Activated naive CD4-positive, alpha-beta T cell treated with anti-CD3 and anti-CD28 coated beads, Interleukin-2, amount 50 U/mL, for 72 hours (primary cell): ENCODE data around the gene SPATS2. TPM values are rescaled to one million over a fixed set of nuclear protein-coding genes. Genes with fewer than 3 reads are reported as not detected.

Experiments used
- ATAC-seq, 2 donors: fragments of 150-1000 bp; cut with Tn5 transposase; 2 replicates each; pipeline ENCODE4 v1.10.0; 2021; ENCODE audit warnings: mild to moderate bottlenecking in 2 of 2, moderate library complexity in 2 of 2
- DNase-seq, 2 donors: peaks; one replicate each; pipeline ENCODE4 v3.0.0; 2021 to 2022; ENCODE audit warnings: low spot score in 2 of 2
- H3K27ac Mint-ChIP-seq, 2 donors: one replicate each; pipeline ENCODE4 v1.8.0; 2022; ENCODE audit warnings: mild to moderate bottlenecking in 2 of 2, mixed read lengths in 2 of 2
- H3K36me3 Mint-ChIP-seq, 2 donors: one replicate each; pipeline ENCODE4 v1.8.0; 2022; ENCODE audit warnings: mixed read lengths in 2 of 2
- H3K9me3 Mint-ChIP-seq, 2 donors: one replicate each; pipeline ENCODE4 v1.8.0; 2022; ENCODE audit warnings: mixed read lengths in 2 of 2
- total RNA-seq, 2 donors: library from RNA; stranded (reverse); gene quantifications; one replicate each; pipeline ENCODE4 v1.2.3, GENCODE V29; 2022

SPATS2 gene
- total RNA-seq, 2 donors from 2014 or later, result 14.3 to 20.8 TPM

DNA sequence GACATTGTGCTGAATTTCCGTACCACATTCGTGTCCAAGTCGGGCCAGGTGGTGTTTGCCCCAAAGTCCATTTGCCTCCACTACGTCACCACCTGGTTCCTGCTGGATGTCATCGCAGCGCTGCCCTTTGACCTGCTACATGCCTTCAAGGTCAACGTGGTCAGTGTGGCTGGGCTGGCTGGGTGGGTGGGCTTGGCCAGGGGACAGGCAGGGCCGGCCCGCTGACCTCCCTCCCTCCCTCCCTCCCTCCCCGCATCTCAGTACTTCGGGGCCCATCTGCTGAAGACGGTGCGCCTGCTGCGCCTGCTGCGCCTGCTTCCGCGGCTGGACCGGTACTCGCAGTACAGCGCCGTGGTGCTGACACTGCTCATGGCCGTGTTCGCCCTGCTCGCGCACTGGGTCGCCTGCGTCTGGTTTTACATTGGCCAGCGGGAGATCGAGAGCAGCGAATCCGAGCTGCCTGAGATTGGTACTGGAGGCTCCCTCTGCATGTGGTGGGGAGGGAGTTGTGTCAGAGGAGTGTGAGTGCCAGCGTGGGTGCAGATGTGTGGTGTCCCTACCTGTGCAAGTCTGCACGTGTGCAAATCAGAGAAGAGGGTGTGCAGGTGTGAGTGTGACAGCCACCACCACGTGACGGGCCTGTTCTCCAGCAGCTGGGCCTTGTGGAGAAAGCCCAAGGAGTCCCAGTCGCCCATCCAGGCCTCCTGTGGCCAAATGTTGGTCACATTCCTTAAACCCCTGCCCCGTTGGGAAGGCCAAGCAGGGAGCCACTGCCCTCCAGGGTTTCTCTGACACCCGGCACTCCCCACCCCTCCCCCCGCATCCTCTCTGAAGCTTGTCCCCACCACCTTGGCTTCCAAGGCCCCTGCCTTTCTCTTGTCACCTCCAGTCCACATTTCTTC, 176.9 kb downstream of the SPATS2 start:
- no peak overlapping the region for H3K27ac Mint-ChIP-seq
- no peak for ATAC-seq

DNA sequence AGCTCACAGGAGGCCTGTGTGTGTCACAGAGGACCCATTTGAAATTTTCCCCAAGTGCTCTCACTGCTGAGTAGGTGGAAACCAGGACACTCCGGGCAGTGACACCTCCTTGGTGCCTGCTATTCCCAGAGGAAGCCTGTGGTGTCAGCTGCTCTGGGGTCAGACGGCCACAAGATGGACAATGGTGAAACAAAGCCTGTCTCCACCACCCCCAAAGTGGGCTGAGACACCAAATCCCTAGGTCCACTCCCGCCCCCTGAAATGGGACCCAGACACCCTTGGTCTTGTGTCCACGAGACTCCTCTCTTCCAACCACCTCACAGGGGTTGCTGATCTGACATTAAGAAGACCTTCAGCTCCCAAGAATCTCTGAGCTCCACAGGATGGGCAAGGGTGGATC, 178.6 kb downstream of the SPATS2 start:
- no peaks in the 10 kb centered on the region for H3K36me3 Mint-ChIP-seq
- no peak for ATAC-seq
- no peak overlapping the region for H3K27ac Mint-ChIP-seq
- DNase-seq, result no peak
- no peaks in the 10 kb centered on the region for H3K9me3 Mint-ChIP-seq

More for the DNA sequence above, 176.9 kb downstream of the SPATS2 start:
- Mint-ChIP-seq H3K9me3 (no peaks in the 10 kb centered on the region), H3K36me3 (no peaks in the 10 kb centered on the region)
- no peak for DNase-seq

DNA sequence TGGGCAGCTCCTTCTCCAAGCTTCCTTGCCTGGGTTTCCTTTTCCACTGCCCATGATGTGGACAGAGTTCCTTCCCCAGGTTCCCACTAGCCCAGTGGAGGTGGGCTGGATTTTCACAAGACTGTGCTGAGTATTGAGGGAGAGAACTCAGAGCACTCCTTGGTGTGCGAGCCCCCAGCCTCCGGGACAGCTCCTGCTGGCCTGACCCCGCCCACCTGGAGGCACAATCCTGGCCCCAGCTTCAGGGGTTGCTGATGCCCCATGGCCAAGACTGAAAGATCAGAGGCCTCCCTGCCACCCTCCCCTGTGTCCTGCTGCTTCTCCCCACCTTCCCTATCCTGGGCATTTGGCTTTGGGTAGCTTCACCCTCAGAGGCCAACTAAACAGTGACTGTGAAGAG, 179.2 kb downstream of the SPATS2 start:
- H3K36me3 Mint-ChIP-seq, result no peaks in the 10 kb centered on the region
- ATAC-seq (no peak), DNase-seq (no peak)
- no peak overlapping the region for H3K27ac Mint-ChIP-seq
- H3K9me3 Mint-ChIP-seq, result no peaks in the 10 kb centered on the region

DNA sequence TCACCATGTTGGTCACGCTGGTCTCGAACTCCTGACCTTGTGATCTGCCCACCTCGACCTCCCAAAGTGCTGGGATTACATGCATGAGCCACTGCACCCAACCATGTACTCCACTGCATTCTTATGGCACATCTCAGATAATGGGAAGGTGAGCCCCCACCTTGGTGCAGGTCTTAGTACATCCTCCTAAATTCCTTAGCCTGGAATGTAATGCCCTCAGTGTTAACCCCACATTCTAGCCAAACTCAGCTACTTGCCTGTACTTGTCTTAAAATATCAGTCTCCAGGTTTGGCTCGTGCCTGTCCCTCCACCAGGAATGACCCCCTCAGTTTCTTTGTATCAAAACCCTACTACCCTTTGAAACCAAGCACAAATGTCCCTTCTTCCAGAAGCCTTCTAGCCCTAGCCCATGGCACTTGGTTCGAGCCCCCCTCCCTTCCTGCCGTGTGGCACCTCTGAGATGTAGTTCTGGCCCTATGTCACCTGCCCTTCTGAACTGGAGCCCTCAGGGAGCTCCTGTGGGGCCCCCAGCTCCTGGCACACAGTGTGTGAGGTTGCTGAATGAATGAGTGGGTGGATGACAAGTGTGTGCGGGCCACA, 179.9 kb downstream of the SPATS2 start:
- DNase-seq, result no peak
- H3K36me3 Mint-ChIP-seq, result no peaks in the 10 kb centered on the region
- no peak overlapping the region for H3K27ac Mint-ChIP-seq
- H3K9me3 Mint-ChIP-seq, result no peaks in the 10 kb centered on the region
- ATAC-seq, result no peak

DNA sequence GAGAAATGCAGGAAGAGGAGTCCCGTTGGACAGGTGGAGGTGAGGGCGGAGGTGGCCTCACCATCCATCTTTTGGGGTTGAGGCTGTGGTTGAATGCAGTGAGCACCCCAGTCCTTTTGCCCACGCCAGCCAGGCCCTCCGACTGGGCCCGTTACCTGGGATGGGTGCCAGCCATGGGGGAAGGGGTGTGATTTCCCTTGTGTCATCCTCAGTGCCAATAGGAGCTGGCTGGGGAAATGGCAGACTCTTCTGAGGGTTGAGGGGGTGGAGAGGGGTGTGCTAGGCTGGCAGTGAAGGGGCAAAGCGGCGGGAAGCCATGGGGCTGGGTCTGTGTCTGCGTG, 181.2 kb downstream of the SPATS2 start:
- ATAC-seq, result peak in 1 of 2 donors; percentile 49

DNA sequence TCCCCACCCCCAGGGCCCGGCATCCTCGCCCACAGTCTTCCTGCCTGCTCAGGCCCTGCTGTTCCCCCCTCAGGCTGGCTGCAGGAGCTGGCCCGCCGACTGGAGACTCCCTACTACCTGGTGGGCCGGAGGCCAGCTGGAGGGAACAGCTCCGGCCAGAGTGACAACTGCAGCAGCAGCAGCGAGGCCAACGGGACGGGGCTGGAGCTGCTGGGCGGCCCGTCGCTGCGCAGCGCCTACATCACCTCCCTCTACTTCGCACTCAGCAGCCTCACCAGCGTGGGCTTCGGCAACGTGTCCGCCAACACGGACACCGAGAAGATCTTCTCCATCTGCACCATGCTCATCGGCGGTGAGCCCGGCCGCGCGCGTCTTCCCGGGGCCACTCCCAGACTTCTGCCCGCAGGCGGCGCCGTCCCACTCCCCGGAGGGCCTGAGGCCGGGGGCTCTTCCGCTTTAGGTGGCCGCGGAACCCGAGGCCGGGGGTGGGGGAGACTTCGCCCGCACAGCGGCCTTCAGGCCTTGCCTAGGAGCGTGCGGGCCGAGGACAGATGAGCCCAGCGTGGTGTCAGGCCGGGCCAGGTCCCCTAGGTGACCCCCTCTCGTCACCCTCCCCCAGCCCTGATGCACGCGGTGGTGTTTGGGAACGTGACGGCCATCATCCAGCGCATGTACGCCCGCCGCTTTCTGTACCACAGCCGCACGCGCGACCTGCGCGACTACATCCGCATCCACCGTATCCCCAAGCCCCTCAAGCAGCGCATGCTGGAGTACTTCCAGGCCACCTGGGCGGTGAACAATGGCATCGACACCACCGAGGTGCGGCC, 181.8 kb downstream of the SPATS2 start:
- DNase-seq (peak in 1 of 2 donors; percentile 52), ATAC-seq (peak; percentile 55 to 68)
- Mint-ChIP-seq H3K27ac (peak overlapping the region in 1 of 2 donors; percentile 62), H3K36me3 (no peaks in the 10 kb centered on the region), H3K9me3 (no peaks in the 10 kb centered on the region)

More for the DNA sequence above, 181.2 kb downstream of the SPATS2 start:
- no peaks in the 10 kb centered on the region for H3K36me3 Mint-ChIP-seq
- no peak for DNase-seq
- no peaks in the 10 kb centered on the region for H3K9me3 Mint-ChIP-seq
- H3K27ac Mint-ChIP-seq, result peak overlapping the region in 1 of 2 donors; percentile 62

DNA sequence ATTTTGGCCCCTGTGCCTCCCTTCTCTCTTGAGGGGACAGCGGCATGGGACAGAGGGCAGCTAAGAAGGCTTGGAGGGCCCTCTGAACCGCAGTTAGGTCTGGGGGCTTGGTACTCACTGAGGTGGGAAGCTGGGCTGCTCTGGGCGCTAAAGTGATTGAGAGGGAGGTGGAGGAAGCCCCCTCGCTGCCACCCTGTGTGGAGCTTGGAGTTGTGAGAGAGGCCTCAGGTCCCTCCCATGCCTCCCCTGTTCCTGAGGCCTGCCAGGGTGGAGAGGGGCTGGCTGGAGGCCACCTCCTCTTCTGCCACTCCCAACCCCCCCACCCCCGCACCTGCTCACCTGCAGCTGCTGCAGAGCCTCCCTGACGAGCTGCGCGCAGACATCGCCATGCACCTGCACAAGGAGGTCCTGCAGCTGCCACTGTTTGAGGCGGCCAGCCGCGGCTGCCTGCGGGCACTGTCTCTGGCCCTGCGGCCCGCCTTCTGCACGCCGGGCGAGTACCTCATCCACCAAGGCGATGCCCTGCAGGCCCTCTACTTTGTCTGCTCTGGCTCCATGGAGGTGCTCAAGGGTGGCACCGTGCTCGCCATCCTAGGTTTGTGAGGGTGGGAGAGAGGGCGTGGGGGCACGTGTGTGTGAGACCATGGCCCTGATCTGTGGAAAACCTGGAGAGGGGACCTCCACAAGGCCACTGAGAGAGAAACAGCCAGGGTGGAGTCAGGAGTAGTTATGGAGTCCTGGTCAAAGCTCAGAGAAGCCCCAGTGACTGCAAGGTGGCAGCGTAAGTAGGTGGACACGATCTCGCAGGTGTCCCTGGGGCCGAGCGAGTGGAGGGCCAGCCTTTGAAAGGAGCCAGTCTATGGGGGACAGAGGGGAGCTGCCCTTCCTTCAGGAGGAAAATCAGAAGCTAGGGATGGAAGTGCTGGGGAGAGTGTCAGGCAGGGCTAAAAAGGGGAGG, 182.8 kb downstream of the SPATS2 start:
- Mint-ChIP-seq H3K27ac (no peak overlapping the region), H3K9me3 (no peaks in the 10 kb centered on the region)

DNA sequence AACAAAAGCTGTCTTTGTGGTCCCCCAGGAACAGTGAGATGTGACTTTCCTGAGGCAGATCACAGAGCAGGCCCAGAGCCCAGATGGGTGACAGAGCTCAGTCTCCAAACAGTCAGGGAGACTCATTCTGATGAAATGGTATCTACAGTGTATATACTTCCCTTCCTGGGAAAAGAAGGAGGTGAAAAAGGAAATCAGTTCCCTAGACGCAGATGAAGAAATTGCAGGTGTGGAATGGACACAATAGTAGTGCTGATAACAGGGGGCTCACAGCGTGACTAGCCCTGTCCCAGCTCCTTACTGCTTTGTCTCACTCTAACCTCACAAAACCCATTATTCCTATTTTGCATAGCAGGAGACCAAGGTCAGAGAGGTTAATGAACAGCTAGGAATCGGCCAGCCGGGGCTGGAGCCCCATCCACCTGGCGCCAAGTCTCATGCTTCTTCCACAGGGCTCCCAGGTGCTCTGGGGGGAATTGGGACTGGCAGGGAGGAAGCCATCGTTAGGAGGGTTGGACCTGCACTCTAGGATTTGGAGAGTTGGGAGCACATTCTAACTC, 183.5 kb downstream of the SPATS2 start:
- Mint-ChIP-seq H3K27ac (no peak overlapping the region), H3K36me3 (no peaks in the 10 kb centered on the region), H3K9me3 (no peaks in the 10 kb centered on the region)
- ATAC-seq (no peak), DNase-seq (no peak)

More for the DNA sequence above, 182.8 kb downstream of the SPATS2 start:
- ATAC-seq (no peak), DNase-seq (no peak)
- H3K36me3 Mint-ChIP-seq, result no peaks in the 10 kb centered on the region

DNA sequence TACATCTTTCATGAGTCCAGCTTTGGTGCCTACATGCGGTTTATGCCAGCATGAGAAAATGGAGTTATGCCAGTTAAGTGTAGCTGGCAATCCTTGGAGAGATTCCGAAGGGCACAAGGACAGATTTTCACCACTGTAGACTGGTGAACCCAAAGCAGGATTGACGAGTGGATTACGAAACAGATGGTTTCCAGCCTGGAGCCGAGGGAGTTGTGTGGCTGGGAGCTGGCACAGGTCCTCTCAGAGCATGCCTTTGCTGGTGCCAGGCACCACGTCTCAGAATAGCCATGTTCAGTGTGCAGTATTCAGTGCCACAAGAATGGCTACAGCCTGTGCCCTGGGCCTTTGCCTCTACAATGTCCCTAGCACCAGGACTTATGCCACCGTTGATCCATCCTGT, 184.8 kb downstream of the SPATS2 start:
- Mint-ChIP-seq H3K9me3 (no peaks in the 10 kb centered on the region), H3K27ac (no peak overlapping the region), H3K36me3 (no peaks in the 10 kb centered on the region)
- DNase-seq (no peak), ATAC-seq (no peak)

DNA sequence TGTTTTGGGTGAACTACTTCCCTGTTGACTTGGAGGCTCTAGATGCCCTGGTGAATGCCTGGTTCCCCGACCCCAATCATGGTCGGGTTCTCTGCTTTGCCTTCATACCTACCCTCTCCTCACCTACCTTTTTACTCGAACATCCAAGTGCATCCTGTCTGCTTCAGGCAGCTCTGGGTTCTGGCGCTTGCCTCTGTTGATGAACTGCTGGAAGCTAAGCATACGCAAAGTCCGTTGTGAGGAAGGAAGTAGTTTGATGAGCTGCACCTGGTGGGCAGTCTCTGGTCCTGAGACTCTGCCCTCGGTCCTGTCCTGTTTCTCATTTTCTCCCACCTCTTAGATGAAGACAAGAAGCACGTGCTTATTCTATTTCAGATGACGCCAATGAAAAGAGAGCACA, 185.2 kb downstream of the SPATS2 start:
- Mint-ChIP-seq H3K9me3 (no peaks in the 10 kb centered on the region), H3K36me3 (no peaks in the 10 kb centered on the region), H3K27ac (peak overlapping the region in 1 of 2 donors; percentile 23)
- ATAC-seq (no peak), DNase-seq (no peak)

DNA sequence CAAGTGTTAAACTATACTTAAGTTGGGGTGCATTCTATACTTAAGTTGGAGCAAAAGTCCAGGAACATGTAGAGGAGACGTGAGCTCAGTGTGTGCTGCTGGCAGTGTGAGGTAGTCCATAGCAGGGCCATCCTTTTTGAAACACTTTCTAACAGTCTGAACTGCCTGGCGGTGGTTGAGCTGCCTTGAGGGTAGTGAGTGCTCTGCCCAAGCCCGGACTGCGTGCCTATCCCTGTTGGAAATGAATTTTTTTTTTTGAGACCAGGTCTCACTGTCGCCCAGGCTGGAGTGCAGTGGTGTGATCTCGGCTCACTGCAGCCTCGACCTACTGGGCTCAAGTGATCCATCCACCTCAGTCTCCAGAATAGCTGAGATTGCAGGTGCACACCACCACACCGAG, 185.6 kb downstream of the SPATS2 start:
- H3K9me3 Mint-ChIP-seq, result no peaks in the 10 kb centered on the region
- ATAC-seq (no peak), DNase-seq (no peak)
- peak overlapping the region in 1 of 2 donors; percentile 36 for H3K27ac Mint-ChIP-seq
- H3K36me3 Mint-ChIP-seq, result no peaks in the 10 kb centered on the region

DNA sequence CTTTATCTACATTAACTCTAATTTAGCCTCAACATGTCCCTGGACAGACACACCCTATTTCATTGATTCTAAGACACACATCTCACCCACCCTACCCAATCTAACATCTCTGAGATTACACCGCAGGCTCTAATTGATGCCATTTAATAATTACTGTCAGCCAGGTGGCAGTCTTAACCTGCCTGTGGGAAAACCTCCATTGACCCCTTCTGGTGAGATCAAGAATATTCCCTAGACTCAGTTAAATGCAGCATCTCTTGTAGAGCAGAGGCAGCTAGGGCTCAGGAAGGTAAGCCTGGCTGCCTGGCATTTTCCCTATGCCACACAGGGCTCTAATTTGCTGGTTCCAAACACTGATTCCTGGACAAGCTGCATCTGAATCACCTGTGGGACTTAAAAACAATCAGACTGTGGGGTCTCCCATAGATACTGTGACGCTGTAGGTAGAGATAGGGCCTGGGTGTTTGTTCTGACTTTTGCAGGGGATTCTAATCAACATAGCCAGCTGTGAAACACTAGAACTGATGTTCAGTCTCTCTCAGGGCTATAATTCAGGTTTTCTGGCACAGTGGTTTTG, 186.3 kb downstream of the SPATS2 start:
- no peak for DNase-seq
- H3K9me3 Mint-ChIP-seq, result no peaks in the 10 kb centered on the region
- H3K36me3 Mint-ChIP-seq, result no peaks in the 10 kb centered on the region
- H3K27ac Mint-ChIP-seq, result peak overlapping the region; percentile 1 to 36
- peak; percentile 23 to 57 for ATAC-seq

DNA sequence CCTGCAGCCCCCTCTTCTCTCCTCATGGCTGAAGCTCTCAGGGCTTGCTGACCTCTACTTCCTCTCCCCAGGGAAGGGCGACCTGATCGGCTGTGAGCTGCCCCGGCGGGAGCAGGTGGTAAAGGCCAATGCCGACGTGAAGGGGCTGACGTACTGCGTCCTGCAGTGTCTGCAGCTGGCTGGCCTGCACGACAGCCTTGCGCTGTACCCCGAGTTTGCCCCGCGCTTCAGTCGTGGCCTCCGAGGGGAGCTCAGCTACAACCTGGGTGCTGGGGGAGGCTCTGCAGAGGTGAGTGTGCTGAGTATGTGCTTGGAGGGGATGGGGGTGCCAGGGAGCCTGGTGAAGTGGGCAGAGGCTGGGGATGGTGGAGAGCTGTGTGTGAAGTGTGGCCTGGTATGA, 187.0 kb downstream of the SPATS2 start:
- H3K27ac Mint-ChIP-seq, result no peak overlapping the region
- ATAC-seq (no peak), DNase-seq (no peak)
- H3K9me3 Mint-ChIP-seq, result no peaks in the 10 kb centered on the region
- H3K36me3 Mint-ChIP-seq, result no peaks in the 10 kb centered on the region

DNA sequence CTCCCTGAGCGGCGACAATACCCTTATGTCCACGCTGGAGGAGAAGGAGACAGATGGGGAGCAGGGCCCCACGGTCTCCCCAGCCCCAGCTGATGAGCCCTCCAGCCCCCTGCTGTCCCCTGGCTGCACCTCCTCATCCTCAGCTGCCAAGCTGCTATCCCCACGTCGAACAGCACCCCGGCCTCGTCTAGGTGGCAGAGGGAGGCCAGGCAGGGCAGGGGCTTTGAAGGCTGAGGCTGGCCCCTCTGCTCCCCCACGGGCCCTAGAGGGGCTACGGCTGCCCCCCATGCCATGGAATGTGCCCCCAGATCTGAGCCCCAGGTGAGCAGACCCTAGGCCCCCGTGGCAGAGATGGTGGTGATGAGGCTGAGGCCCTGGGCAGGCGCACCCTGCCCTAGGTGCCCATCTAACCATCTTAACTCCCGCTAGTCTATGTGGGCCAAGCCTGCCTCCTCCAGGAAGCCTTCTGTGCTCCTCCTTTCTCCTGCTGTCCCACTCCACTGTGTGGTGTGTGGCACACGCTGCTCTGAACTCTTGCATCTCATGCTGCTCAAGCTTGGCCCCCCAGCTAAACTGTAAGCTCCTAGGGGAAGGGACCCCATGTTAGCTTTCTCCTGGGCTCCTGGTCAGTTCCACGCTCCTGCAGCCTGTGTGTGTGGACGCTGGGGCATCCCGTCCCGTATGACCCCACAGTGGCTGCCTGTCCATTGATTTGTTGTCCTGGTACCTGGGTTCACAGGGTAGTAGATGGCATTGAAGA, 188.5 kb downstream of the SPATS2 start:
- ATAC-seq (no peak), DNase-seq (no peak)
- Mint-ChIP-seq H3K36me3 (no peaks in the 10 kb centered on the region), H3K27ac (peak overlapping the region in 1 of 2 donors; percentile 68), H3K9me3 (no peaks in the 10 kb centered on the region)
